HG03196 (cell line): ENCODE measurements around the gene KMT2E.
"Not testable (repeated sequence)": the region's sequence is repeated elsewhere in the genome, so short reads cannot be mapped to it uniquely, and the experiment has no call there.

ENCODE experiments used
- ATAC-seq: cut with Tn5 transposase; IDR thresholded peaks from one replicate; pipeline ENCODE4 v1.9.1; 2021; ENCODE audit not compliant: unreplicated experiment

KMT2E gene

GRCh38 chr7:105022458-105022857 is 8.5 kb downstream of the KMT2E start:
- ATAC-seq, result no peak

DNA sequence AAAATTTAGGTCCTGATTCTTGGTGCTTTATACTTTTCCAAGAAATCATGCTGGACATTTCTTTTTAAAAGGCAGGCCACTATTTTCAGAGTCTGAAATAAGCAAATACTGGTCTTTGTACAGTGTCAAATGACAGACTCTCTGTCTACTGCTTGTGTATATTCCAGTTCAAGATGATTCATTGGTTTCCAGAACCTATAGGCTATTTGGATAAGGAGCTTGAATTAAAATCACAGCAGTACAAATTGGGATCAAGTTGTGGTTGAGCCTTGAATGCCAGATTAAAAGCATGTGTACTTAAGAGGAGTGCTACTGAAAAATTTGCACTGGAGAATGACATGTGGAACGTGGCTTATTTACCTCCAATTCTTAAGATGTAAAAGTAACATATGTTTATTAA is 10.7 kb downstream of the KMT2E start:
- no peak for ATAC-seq

- ATAC-seq, result no peak
Observed at GRCh38 chr7:105026750-105027149, 12.7 kb downstream of the KMT2E start.

- ATAC-seq, result no peak
Observed at GRCh38 chr7:105027176-105027853, 13.3 kb downstream of the KMT2E start.

DNA sequence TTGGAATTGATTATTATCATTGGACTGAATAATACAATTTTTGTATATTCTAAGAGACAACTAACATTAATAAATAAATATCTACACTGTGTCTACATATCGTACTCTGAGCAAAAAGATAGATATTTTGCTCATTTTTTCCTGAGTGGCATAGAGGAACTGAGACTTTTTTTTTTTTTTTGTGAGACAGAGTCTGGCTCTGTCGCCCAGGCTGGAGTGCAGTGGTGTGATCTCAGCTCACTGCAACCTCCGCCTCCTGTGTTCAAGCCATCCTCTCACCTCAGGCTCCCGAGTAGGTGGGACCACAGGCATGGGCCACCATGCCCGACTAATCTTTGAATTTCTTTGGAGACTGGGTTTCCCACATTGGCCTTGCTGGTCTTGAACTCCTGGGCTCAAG is 14.0 kb downstream of the KMT2E start:
- no peak for ATAC-seq

- not testable (repeated sequence) for ATAC-seq
Observed at GRCh38 chr7:105028941-105029340, 14.9 kb downstream of the KMT2E start.

GRCh38 chr7:105030447-105030846 is 16.4 kb downstream of the KMT2E start:
- ATAC-seq, result no peak

DNA sequence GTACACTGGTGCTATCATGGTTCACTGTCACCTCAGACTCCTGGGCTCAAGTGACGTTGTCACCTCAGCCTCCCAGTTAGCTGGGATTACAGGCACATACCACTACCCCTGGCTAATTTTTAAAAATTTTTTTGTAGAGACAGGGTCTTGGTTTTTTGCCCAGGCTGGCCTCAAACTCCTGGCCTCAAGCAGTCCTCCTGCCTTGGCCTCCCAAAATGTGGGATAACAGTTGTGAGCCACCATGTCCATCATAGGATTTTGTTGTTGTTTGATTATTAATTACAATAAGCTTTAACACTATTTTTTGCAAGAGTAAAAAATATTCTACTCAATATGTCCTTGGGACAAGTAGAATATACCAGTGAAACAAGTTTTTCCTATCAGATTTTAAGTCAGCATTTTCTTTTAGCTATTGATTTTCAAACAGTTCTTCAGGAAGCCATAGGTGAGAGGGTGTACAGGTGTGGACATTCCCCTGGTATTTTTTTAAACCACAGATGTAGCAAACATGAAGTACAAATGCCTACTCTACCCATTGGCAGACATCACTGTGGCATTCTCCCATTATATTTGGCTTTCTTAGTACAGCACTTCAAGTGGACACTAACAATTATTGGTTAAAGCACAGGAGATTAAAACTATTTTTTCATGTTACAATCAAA is 18.7 kb downstream of the KMT2E start:
- no peak for ATAC-seq

GRCh38 chr7:105035349-105035748 is 21.3 kb downstream of the KMT2E start:
- no peak for ATAC-seq

- ATAC-seq, result no peak
Observed at GRCh38 chr7:105036217-105037168, 22.5 kb downstream of the KMT2E start.

GRCh38 chr7:105037319-105037718 is 23.3 kb downstream of the KMT2E start:
- ATAC-seq, result no peak

GRCh38 chr7:105044449-105045070 is 30.6 kb downstream of the KMT2E start:
- ATAC-seq, result no peak

DNA sequence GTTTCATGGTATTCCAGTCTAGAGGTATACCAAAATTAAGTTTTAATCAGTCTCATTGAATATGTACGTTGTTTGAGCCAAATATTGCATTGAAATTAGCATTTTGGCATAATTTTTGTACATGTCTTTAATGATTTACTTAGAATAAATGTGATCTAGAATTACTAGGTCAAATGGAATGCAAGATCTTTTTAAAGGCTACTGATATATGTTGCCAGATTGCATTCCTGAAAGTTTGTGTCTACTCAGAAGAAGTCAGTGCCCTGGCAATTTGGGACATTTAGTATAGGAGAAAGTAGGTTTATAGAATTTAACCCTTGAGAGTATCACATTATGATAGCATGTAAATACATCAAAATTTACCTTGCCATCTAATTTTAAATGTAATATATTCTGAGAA is 32.4 kb downstream of the KMT2E start:
- ATAC-seq, result no peak

GRCh38 chr7:105047932-105048331 is 33.9 kb downstream of the KMT2E start:
- no peak for ATAC-seq

DNA sequence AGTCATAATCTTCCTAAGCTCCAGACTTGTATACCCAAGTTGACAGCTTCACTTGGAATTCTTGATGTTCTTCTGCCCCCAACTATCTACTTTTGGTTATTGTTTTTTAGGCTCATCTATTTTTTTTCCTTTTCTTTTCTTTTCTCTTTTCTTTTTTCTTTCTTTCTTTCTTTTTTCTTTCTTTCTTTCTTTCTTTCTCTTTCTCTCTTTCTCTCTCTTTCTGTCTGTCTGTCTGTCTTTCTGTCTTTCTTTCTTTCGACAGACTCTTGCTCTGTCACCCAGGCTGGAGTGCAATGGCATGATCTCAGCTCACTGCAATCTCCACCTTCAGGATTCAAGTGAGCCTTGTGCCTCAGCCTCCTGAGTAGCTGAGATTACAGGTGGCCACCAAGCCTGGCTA is 36.5 kb downstream of the KMT2E start:
- ATAC-seq, result no peak

- not testable (repeated sequence) for ATAC-seq
Observed at GRCh38 chr7:105050899-105051298, 36.9 kb downstream of the KMT2E start.

GRCh38 chr7:105055084-105055483 is 41.1 kb downstream of the KMT2E start:
- no peak for ATAC-seq

DNA sequence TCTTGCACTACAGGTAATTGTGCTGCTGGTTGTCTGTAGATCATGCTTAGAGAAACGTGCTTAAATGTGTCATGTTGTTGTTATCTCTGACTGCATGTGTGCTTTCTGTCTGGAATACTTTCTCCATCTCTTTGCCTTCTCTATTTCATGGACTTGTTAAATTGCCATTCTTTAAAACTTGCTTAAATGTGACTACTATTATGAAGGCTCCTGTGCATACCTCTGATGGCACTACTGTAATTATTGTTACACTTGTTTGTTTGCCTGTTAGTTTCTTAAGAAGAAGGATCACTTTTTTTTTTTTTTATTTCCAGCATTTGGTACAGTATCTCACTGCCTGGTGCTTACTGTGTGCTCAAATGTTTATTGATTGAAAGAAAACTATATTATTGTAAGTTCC is 41.6 kb downstream of the KMT2E start:
- no peak for ATAC-seq

DNA sequence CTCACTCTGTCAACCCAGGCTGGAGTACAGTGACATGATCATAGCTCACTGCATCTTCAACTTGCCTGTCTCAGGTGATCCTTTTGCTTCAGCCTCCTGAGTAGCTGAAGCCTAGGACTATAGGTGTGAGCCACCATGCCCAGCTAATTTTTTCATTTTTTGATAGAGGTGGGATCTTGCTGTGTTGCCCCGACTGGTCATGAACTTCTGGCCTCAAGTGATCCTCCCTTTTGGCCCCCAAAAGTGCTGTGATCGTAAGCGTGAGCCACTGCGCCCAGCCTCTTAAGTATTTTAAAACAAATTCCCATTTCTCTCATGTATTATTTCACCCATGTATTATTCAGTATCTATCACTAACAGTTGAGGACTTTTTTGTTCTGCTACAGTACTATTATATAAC is 43.5 kb downstream of the KMT2E start:
- ATAC-seq, result no peak

DNA sequence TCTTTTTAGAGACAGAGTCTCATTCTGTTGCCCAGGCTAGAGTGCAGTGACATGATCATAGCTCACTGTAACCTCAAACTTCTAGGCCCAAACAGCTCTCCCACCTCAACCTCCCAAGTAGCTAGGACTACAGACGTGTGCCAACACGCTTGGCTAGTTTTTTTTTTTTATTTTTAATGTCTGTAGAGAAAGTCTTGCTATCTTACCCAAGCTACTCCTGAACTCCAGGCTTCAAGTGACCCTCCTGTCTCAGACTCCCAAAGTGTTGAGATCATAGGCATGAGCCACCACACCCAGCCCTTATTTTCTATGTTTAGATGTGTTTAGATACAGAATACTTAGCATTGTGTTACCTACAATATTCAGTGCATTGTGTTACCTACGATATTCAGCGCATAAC is 46.4 kb downstream of the KMT2E start:
- no peak for ATAC-seq

GRCh38 chr7:105060923-105061322 is 46.9 kb downstream of the KMT2E start:
- no peak for ATAC-seq
